Prostate gland (tissue), 2 donors: ENCODE data around the gene PDE11A.

Experiments used
- POLR2AphosphoS5 ChIP-seq: sonication (generic); formaldehyde crosslinking; IDR thresholded peaks from one replicate; pipeline ENCODE4 v1.6.1; 2017; ENCODE audit warnings: antibody characterized with exemption
- TF ChIP-seq, protein P1 (sequence below), 4 experiments: fragments of 200-600 bp in 2 of 4; fragments of 450-650 bp in 2 of 4; sonication (generic) in 2 of 4; IDR thresholded peaks; 1 replicate in 3 of 4; 2 replicates in 1 of 4; pipeline ENCODE4 v1.5.1; 2016 to 2019; ENCODE audit warnings: antibody characterized with exemption in 4 of 4, mild to moderate bottlenecking in 2 of 4, moderate library complexity in 2 of 4

DNA sequence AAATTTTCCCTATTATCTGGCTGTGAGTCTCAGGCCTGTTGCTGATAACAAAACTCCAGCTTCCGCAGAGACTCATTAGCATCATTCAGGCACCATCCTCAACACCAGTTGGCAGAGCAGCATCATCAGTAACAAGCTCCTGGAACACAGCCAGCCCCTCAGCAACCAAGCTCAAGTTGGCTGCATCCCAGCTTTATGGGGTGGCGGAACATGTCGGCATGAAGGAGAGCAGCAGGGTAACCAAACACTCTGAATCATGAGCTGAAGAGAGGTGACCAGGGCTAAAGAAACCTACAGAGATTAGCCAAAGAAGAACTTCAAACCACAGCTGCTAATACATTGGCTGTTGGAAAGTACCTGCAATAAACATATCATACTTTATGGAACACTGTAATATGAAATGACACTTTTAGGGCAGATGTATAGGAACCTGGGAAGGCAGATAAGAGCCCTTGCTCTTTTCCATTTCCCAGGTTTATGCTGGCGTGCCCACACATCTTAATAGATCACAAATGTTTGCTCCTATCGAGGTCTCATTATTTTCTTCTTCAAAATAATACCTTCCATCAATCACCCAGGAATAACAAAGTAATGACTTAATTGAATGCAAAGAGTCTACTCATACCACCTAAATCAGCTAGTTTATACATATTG lies 63.8 kb downstream of the PDE11A start:
- TF ChIP-seq, protein P1, sequence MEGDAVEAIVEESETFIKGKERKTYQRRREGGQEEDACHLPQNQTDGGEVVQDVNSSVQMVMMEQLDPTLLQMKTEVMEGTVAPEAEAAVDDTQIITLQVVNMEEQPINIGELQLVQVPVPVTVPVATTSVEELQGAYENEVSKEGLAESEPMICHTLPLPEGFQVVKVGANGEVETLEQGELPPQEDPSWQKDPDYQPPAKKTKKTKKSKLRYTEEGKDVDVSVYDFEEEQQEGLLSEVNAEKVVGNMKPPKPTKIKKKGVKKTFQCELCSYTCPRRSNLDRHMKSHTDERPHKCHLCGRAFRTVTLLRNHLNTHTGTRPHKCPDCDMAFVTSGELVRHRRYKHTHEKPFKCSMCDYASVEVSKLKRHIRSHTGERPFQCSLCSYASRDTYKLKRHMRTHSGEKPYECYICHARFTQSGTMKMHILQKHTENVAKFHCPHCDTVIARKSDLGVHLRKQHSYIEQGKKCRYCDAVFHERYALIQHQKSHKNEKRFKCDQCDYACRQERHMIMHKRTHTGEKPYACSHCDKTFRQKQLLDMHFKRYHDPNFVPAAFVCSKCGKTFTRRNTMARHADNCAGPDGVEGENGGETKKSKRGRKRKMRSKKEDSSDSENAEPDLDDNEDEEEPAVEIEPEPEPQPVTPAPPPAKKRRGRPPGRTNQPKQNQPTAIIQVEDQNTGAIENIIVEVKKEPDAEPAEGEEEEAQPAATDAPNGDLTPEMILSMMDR (IDR thresholded peaks at IDR 0.05) = no peak
- TF ChIP-seq POLR2AphosphoS5 = no peak
